PFSK-1 (cell line): ENCODE measurements around the gene COX4I2.
A peak's percentile ranks its signal among the peaks of the same experiment; 100 is the strongest.

Source experiments
- FOXP2 ChIP-seq: optimal IDR thresholded peaks from 2 replicates; pipeline ENCODE3; 2011; ENCODE audit warnings: borderline replicate concordance, control low read depth, inconsistent platforms; ENCODE audit not compliant: insufficient read depth; ENCODE audit errors: extremely low read length, extremely low read depth
- POLR2AphosphoS5 ChIP-seq: IDR thresholded peaks from 2 replicates; pipeline ENCODE4 v1.6.1; 2012; ENCODE audit warnings: low read depth, mild to moderate bottlenecking, control low read depth, low read length, moderate library complexity
- REST ChIP-seq, 2 experiments: IDR thresholded peaks; 2 replicates each; pipeline versions ENCODE4 v1.6.1 to v1.8.0; 2011 to 2012; ENCODE audit warnings: low read depth in 2 of 2, low read length in 2 of 2, control low read depth in 1 of 2, inconsistent platforms in 1 of 2, mild to moderate bottlenecking in 1 of 2, moderate library complexity in 1 of 2; ENCODE audit not compliant: insufficient read depth in 1 of 2
- TAF1 ChIP-seq: IDR thresholded peaks from 2 replicates; pipeline ENCODE4 v1.6.1; 2012; ENCODE audit warnings: low read length, control low read depth, borderline replicate concordance; ENCODE audit not compliant: insufficient read depth

DNA sequence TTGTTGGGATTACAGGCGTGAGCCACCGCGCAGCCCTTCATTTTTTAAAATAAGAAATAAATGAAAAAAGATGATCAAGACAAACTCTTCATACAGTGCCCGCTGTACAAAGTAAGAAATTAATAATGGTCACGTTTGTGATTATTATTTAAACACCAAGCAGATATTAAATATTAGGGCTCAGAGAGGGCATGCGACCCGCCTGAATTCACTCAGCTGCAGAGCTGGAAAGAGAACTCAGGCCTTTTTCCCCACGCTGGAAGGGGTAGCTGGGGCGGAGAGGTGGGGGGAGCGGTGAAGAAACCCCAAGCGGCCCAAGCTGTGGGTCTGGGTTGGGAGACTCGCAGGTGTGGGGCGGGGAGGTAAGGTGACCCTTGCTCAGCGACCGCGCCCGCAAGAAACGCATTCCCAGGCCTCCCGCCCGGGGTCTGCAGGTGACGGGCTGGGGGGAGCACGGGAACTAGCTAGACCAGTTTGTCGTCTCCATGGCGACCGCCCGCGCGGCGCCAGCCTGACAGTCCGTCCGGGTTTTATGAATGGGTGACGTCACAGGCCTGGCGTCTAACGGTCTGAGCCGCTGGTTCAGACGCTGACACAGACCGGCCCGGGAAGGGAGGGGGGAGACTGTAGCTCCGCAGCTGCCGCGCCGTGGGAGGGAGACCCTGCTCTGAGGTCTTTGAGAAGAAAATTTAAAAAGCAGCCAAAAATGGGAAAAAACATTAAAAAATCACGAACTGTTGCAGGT, 33.7 kb upstream of the COX4I2 start:
- TF ChIP-seq FOXP2 = no peak
- TF ChIP-seq REST (IDR thresholded peaks at IDR 0.05; ENCODE audit: insufficient read depth in 1 of 2, low read depth in 2 of 2, low read length in 2 of 2) = 0 out of 4 replicates have a peak, but pooled peaks of 1 of the 2 experiments have one; percentile 45
- peak; percentile 88 for TF ChIP-seq POLR2AphosphoS5
- TF ChIP-seq TAF1 = peak; percentile 62; the same call in 1 of the 2 replicates
